HepG2 (cell line): ENCODE results near the gene AMOTL2. TPM values are rescaled to one million over a fixed set of nuclear protein-coding genes. Genes with fewer than 3 reads are reported as not detected.

Experiments used
- ATAC-seq: fragments of 200-7000 bp; cut with Tn5 transposase; 3 replicates; pipeline ENCODE4 v1.9.1; 2020; ENCODE audit warnings: mild to moderate bottlenecking, moderate library complexity
- BruUV-seq: library from RNA; stranded (reverse); fragments of 400-500 nt; replicated peaks from 2 replicates; lab custom pipeline; 2021; lab: Mats Ljungman, UMichigan
- CTCF ChIA-PET: fragments of 300-600 bp; formaldehyde crosslinking; extraction: SDS; loops from one replicate; lab custom pipeline; 2021; ENCODE audit warnings: low total read pairs, inconsistent platforms, low intra/inter-chr PET ratio; lab: Yijun Ruan, JAX
- POLR2A ChIA-PET: fragments of 350-600 bp; sonication (Branson Sonifier 250); formaldehyde crosslinking; loops from one replicate; lab custom pipeline; 2020; ENCODE audit warnings: antibody characterized with exemption, inconsistent platforms; lab: Yijun Ruan, JAX
- DNase-seq: peaks from one replicate; pipeline ENCODE4 v3.0.0-alpha.2; 2015; ENCODE audit warnings: low spot score
- FAIRE-seq: peaks from 3 replicates; lab custom pipeline; 2011; peaks lifted over from hg19 to GRCh38; lab: Jason Lieb, UNC
- H2AFZ ChIP-seq: one replicate; pipeline ENCODE4 v1.6.1; 2011; ENCODE audit warnings: low read length, inconsistent platforms
- H3K27ac ChIP-seq: fragments of 300-600 bp; 3 replicates; pipeline ENCODE4 v1.8.0; 2011; ENCODE audit warnings: mixed run types, mild to moderate bottlenecking, mixed read lengths, low read length, inconsistent platforms; ENCODE audit not compliant: insufficient read depth; ENCODE audit errors: extremely low read length
- H3K27me3 ChIP-seq, 2 experiments: fragments of 200-600 bp in 1 of 2; 2 replicates in 1 of 2; 3 replicates in 1 of 2; pipeline versions ENCODE4 v1.6.0 to v1.8.0; 2011; ENCODE audit warnings: low read length in 2 of 2, mild to moderate bottlenecking in 2 of 2, moderate library complexity in 2 of 2, inconsistent platforms in 1 of 2; ENCODE audit not compliant: insufficient read depth in 2 of 2, control insufficient read depth in 1 of 2
- H3K36me3 ChIP-seq, 2 experiments: fragments of 200-600 bp in 1 of 2; replicated peaks in 1 of 2; 2 replicates in 1 of 2; 3 replicates in 1 of 2; pipeline versions ENCODE4 v1.5.1 to v1.8.0; 2011; ENCODE audit warnings: low read length in 2 of 2, inconsistent platforms in 1 of 2; ENCODE audit not compliant: insufficient read depth in 2 of 2, control insufficient read depth in 1 of 2
- H3K4me1 ChIP-seq: 2 replicates; pipeline ENCODE4 v1.5.1; 2012; ENCODE audit warnings: low read length, inconsistent platforms; ENCODE audit not compliant: insufficient read depth
- H3K4me2 ChIP-seq: 2 replicates; pipeline ENCODE4 v1.6.0; 2011; ENCODE audit warnings: low read depth, low read length, inconsistent platforms
- H3K4me3 ChIP-seq, 3 experiments: fragments of 200-600 bp in 1 of 3; sonication (generic), shearing (Covaris generic) in 1 of 3; replicated peaks in 1 of 3; 2 replicates each; pipeline ENCODE4 v1.5.1; 2011 to 2016; ENCODE audit warnings: low read length in 3 of 3, inconsistent platforms in 2 of 3, low read depth in 2 of 3, mild to moderate bottlenecking in 2 of 3, control low read depth in 1 of 3, mixed read lengths in 1 of 3; ENCODE audit not compliant: insufficient read depth in 1 of 3
- H3K79me2 ChIP-seq: one replicate; pipeline ENCODE4 v1.6.1; 2011; ENCODE audit warnings: low read length, inconsistent platforms; ENCODE audit not compliant: insufficient read depth
- H3K9ac ChIP-seq: 2 replicates; pipeline ENCODE4 v1.6.0; 2011; ENCODE audit warnings: mild to moderate bottlenecking, low read depth, low read length, inconsistent platforms; ENCODE audit not compliant: insufficient read depth
- H3K9me3 ChIP-seq: 2 replicates; pipeline ENCODE4 v1.5.1; 2012; ENCODE audit warnings: mild to moderate bottlenecking, low read length
- H4K20me1 ChIP-seq: 2 replicates; pipeline ENCODE4 v1.6.0; 2011; ENCODE audit warnings: inconsistent platforms, mild to moderate bottlenecking, low read length, moderate library complexity; ENCODE audit not compliant: insufficient read depth
- ATF7 ChIP-seq, 2 experiments: fragments of 450-650 bp in 1 of 2; sonication (generic) in 1 of 2; formaldehyde crosslinking in 1 of 2; IDR thresholded peaks; 2 replicates each; pipeline versions ENCODE4 v1.4.0 to v1.6.1; 2016 to 2020; ENCODE audit warnings: antibody characterized with exemption in 1 of 2, mild to moderate bottlenecking in 1 of 2, missing genetic modification reagents in 1 of 2
- EP300 ChIP-seq, 3 experiments: sonication (generic) in 1 of 3; formaldehyde crosslinking in 1 of 3; IDR thresholded peaks; 2 replicates each; pipeline versions ENCODE4 v1.5.1 to v1.6.1; 2011 to 2020; ENCODE audit warnings: low read depth in 2 of 3, low read length in 2 of 3, borderline replicate concordance in 1 of 3, improper control_type of control experiment in 1 of 3, mild to moderate bottlenecking in 1 of 3, missing genetic modification reagents in 1 of 3, moderate library complexity in 1 of 3
- HINFP ChIP-seq: sonication (generic); formaldehyde crosslinking; IDR thresholded peaks from 2 replicates; pipeline ENCODE4 v1.4.0; 2020; ENCODE audit warnings: low read depth, mild to moderate bottlenecking, missing genetic modification reagents
- PHF8 ChIP-seq: sonication (generic); formaldehyde crosslinking; IDR thresholded peaks from 2 replicates; pipeline ENCODE4 v1.5.0; 2020; ENCODE audit warnings: missing genetic modification reagents
- POLR2G ChIP-seq: fragments of 200-400 bp; formaldehyde crosslinking; IDR thresholded peaks from 2 replicates; pipeline ENCODE4 v1.6.1; 2018; ENCODE audit warnings: mild to moderate bottlenecking, low read depth, low read length, moderate library complexity
- SCMH1 ChIP-seq: sonication (generic); formaldehyde crosslinking; IDR thresholded peaks from 2 replicates; pipeline ENCODE4 v1.9.0; 2021; ENCODE audit warnings: missing genetic modification reagents, mild to moderate bottlenecking, borderline replicate concordance
- TAF1 ChIP-seq: sonication (generic); formaldehyde crosslinking; IDR thresholded peaks from 2 replicates; pipeline ENCODE4 v1.4.0; 2020; ENCODE audit warnings: missing genetic modification reagents
- TEAD2 ChIP-seq: sonication (generic); formaldehyde crosslinking; IDR thresholded peaks from 2 replicates; pipeline ENCODE4 v1.9.0; 2021; ENCODE audit warnings: missing genetic modification reagents
- TEAD3 ChIP-seq: optimal IDR thresholded peaks from 2 replicates; pipeline ENCODE3; 2016; ENCODE audit warnings: borderline replicate concordance
- XRCC5 ChIP-seq: fragments of 200-400 bp; formaldehyde crosslinking; optimal IDR thresholded peaks from 2 replicates; pipeline ENCODE3; 2017; ENCODE audit warnings: mild to moderate bottlenecking, low read length
- YEATS2 ChIP-seq: sonication (generic); formaldehyde crosslinking; IDR thresholded peaks from 2 replicates; pipeline ENCODE4 v1.4.0; 2020; ENCODE audit warnings: missing genetic modification reagents, borderline replicate concordance
- ZNF687 ChIP-seq: sonication (generic); formaldehyde crosslinking; IDR thresholded peaks from 2 replicates; pipeline ENCODE4 v1.5.1; 2020; ENCODE audit warnings: mild to moderate bottlenecking, missing genetic modification reagents, moderate library complexity
- ZNF776 ChIP-seq: sonication (generic); formaldehyde crosslinking; IDR thresholded peaks from 2 replicates; pipeline ENCODE4 v1.4.0; 2020; ENCODE audit warnings: mild to moderate bottlenecking, missing genetic modification reagents
- WGBS: methylation state at CpG from one replicate; pipeline ENCODE4 v1.1.6; 2017; ENCODE audit warnings: low lambda C conversion rate; 5-methylcytosine and 5-hydroxymethylcytosine counted together
- in situ Hi-C: cut with HindIII; loops from 2 replicates; pipeline ENCODE4 v1.10.0; 2017; ENCODE audit warnings: low pct_unique_long_range_greater_than_20kb; ENCODE audit not compliant: extremely low pct_ligation_motif_present
- intact Hi-C: fragments of 100-400 bp; cut with micrococcal nuclease; formaldehyde crosslinking; loops from one replicate; pipeline ENCODE4 v1.10.0; 2022; ENCODE audit not compliant: unreplicated experiment
- polyA plus RNA-seq, 8 experiments: library from polyadenylated mRNA; depleted of rRNA in 3 of 8; stranded (reverse) in 7 of 8; unstranded in 1 of 8; fragments of >200 nt; fragmentation: Illumina TruSeq in 4 of 8; extraction: Trizol in 4 of 8; gene quantifications; 2 replicates each; pipeline versions ENCODE4 v1.2.1 to v1.2.3, GENCODE V29; 2011 to 2016; ENCODE audit warnings: low read depth in 4 of 8, missing spikeins in 1 of 8, mixed read lengths in 1 of 8; ENCODE audit not compliant: insufficient read depth in 1 of 8
- total RNA-seq, 5 experiments: library from RNA; depleted of rRNA; stranded (reverse); fragments of >200 nt; fragmentation: Illumina TruSeq; extraction: Trizol; gene quantifications; 2 replicates each; pipeline ENCODE4 v1.2.3, GENCODE V29; 2016; ENCODE audit warnings: low read depth in 1 of 5
- TF ChIP-seq, protein P1 (sequence below): sonication (generic); formaldehyde crosslinking; IDR thresholded peaks from 2 replicates; pipeline ENCODE4 v1.4.0; 2020; ENCODE audit warnings: mild to moderate bottlenecking, missing genetic modification reagents

The AMOTL2 gene
- total and polyA plus RNA-seq, 2 of the 13 experiments (the other 11 are each of a cell fraction or from before 2014, with no cell fraction given) = 17.3 to 18.5 TPM

GRCh38 chr3:134312873-134313846, 61.1 kb downstream of the AMOTL2 start:
- H3K27me3 ChIP-seq = no peaks in the 10 kb centered on the region; a peak in 2 of 5 replicates
- BruUV-seq = TSS peak; percentile 95
- no peaks in the 10 kb centered on the region for H3K36me3 ChIP-seq
- DNase-seq = peak; percentile 62
- peak overlapping the region; percentile 66 for H3K9ac ChIP-seq
- intact Hi-C loops = loop anchor here (1.0 kb wide), 1 partner anchor 61 kb away; the partner anchor contains the start of gene AMOTL2
- FAIRE-seq = no peak
- H3K9me3 ChIP-seq = no peaks in the 10 kb centered on the region
- ATAC-seq = peak; percentile 85
- in situ Hi-C loops = loop anchor here (5.0 kb wide), 1 partner anchor 59 kb away; the partner anchor contains the start of gene AMOTL2
- peak overlapping the region; percentile 89 for H3K4me2 ChIP-seq
- CTCF ChIA-PET = interaction anchor here (0.9 kb wide), 1 partner anchor 45 kb away, joined by 3 read pairs; no protein-coding TSS in a partner anchor
- H3K4me1 ChIP-seq = peaks cover 77% of the 10 kb centered on the region
- WGBS = 56% methylated on average over 45 of the region's 74 CpGs
- no peaks in the 10 kb centered on the region for H4K20me1 ChIP-seq
- no peaks in the 10 kb centered on the region for H3K79me2 ChIP-seq
- H2AFZ ChIP-seq = no peak overlapping the region
- peak overlapping the region; percentile 60 to 74 (median 66); a peak in 5 of 6 replicates for H3K4me3 ChIP-seq
- H3K27ac ChIP-seq = peak overlapping the region; percentile 51
- POLR2A ChIA-PET = interaction anchor here (1.0 to 2.9 kb wide), 9 partner anchors 14 to 172 kb away, joined by 4 to 24 read pairs (median 9); partner anchors contain the start of genes AMOTL2, ANAPC13 and CEP63
- peak; percentile 59 for TF ChIP-seq ZNF687 (CRISPR knock-in tag)
- no peak for TF ChIP-seq YEATS2
- TF ChIP-seq SCMH1 (CRISPR knock-in tag) = no peak
- peak; percentile 36; the same call in 1 of the 2 replicates for TF ChIP-seq ZNF776 (CRISPR knock-in tag)
- TF ChIP-seq, protein P1, sequence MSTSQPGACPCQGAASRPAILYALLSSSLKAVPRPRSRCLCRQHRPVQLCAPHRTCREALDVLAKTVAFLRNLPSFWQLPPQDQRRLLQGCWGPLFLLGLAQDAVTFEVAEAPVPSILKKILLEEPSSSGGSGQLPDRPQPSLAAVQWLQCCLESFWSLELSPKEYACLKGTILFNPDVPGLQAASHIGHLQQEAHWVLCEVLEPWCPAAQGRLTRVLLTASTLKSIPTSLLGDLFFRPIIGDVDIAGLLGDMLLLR (CRISPR knock-in tag) = peak; percentile 63; the same call in 1 of the 2 replicates
- peak; percentile 47 for TF ChIP-seq TAF1 (CRISPR knock-in tag)
- peak; percentile 52; the same call in 1 of the 2 replicates for TF ChIP-seq POLR2G
- TF ChIP-seq EP300 (IDR thresholded peaks at IDR 0.05; ENCODE audit: low read depth in 2 of 2, low read length in 2 of 2) = peak in 1 of 2 experiments; percentile 22; a peak in 1 of 4 replicates
- TF ChIP-seq EP300 (CRISPR knock-in tag; IDR thresholded peaks at IDR 0.05; ENCODE audit: borderline replicate concordance) = no peak
- TF ChIP-seq HINFP (CRISPR knock-in tag) = no peak
- no peak for TF ChIP-seq TEAD2 (CRISPR knock-in tag)
- peak; percentile 52; the same call in 1 of the 2 replicates for TF ChIP-seq PHF8 (CRISPR knock-in tag)
- peak; percentile 95 for TF ChIP-seq TEAD3 (CRISPR knock-in tag)
- no peak for TF ChIP-seq ATF7 (IDR thresholded peaks at IDR 0.05)
- TF ChIP-seq ATF7 (CRISPR knock-in tag; IDR thresholded peaks at IDR 0.05) = no peak
- TF ChIP-seq XRCC5 = peak; percentile 43
